Measurements from ENCODE around the gene DHDDS.

Gene DHDDS

GRCh38 chr1:26387447-26387846, 44.7 kb upstream of the DHDDS start (continued):
- TF ChIP-seq ZBTB44 (tag by site-specific recombination; IDR thresholded peaks at IDR 0.05) (no peak), BCL11A (tag by site-specific recombination; IDR thresholded peaks at IDR 0.05; ENCODE audit: low read depth) (no peak), ZNF138 (tag by site-specific recombination; IDR thresholded peaks at IDR 0.05; ENCODE audit: borderline replicate concordance) (no peak), ELK4 (IDR thresholded peaks at IDR 0.05; ENCODE audit: borderline replicate concordance, low read depth, low read length) (no peak), TRIM28 (IDR thresholded peaks at IDR 0.05; ENCODE audit: borderline replicate concordance, low read length) (no peak), ZNF837 (tag by site-specific recombination; IDR thresholded peaks at IDR 0.05) (no peak), PRDM4 (tag by site-specific recombination; IDR thresholded peaks at IDR 0.05) (no peak), HIC1 (tag by site-specific recombination; IDR thresholded peaks at IDR 0.05) (peak; percentile 95), TCF7L2 (IDR thresholded peaks at IDR 0.05; ENCODE audit: borderline replicate concordance, low read depth, low read length) (no peak), ZBTB1 (tag by site-specific recombination; IDR thresholded peaks at IDR 0.05) (no peak), PBX3 (CRISPR knock-in tag; IDR thresholded peaks at IDR 0.05) (no peak), MEIS1 (CRISPR knock-in tag; IDR thresholded peaks at IDR 0.05; ENCODE audit: borderline replicate concordance) (no peak), ZNF785 (tag by site-specific recombination; IDR thresholded peaks at IDR 0.05) (no peak), HOXA7 (CRISPR knock-in tag; IDR thresholded peaks at IDR 0.05; ENCODE audit: borderline replicate concordance) (no peak), EGR2 (tag by site-specific recombination; IDR thresholded peaks at IDR 0.05; ENCODE audit: low read depth) (peak; percentile 87), ZNF792 (tag by site-specific recombination; IDR thresholded peaks at IDR 0.05) (no peak), ZNF174 (tag by site-specific recombination; IDR thresholded peaks at IDR 0.05) (no peak), ZNF501 (tag by site-specific recombination; IDR thresholded peaks at IDR 0.05) (peak; percentile 25; the same call in 1 of the 2 replicates), ZNF350 (tag by site-specific recombination; IDR thresholded peaks at IDR 0.05) (no peak), ZBTB48 (tag by site-specific recombination; IDR thresholded peaks at IDR 0.05) (no peak), ZXDB (tag by site-specific recombination; IDR thresholded peaks at IDR 0.05) (0 out of 2 replicates have a peak, but pooled peaks have one; percentile 56), ZNF302 (tag by site-specific recombination; IDR thresholded peaks at IDR 0.05; ENCODE audit: low read depth) (no peak), ZNF596 (tag by site-specific recombination; IDR thresholded peaks at IDR 0.05) (no peak), ZNF660 (tag by site-specific recombination; IDR thresholded peaks at IDR 0.05) (0 out of 2 replicates have a peak, but pooled peaks have one; percentile 60), ZNF514 (tag by site-specific recombination; IDR thresholded peaks at IDR 0.05) (no peak), ZNF16 (tag by site-specific recombination; IDR thresholded peaks at IDR 0.05; ENCODE audit: low read depth) (no peak), ZNF2 (tag by site-specific recombination; IDR thresholded peaks at IDR 0.05) (no peak), KLF17 (tag by site-specific recombination; IDR thresholded peaks at IDR 0.05) (peak; percentile 87), INSM2 (tag by site-specific recombination; IDR thresholded peaks at IDR 0.05) (peak; percentile 47; the same call in 1 of the 2 replicates), SALL2 (tag by site-specific recombination; IDR thresholded peaks at IDR 0.05; ENCODE audit: borderline replicate concordance) (no peak)

Data from HEK293 (cell line).